Cardiac fibroblast (primary cell): ENCODE results near the gene FASTK.

ENCODE experiments used
- DNase-seq, 2 donors: peaks; one replicate each; pipeline versions ENCODE4 v3.0.0 to v3.0.0-alpha.2; 2010; ENCODE audit warnings: low read depth in 2 of 2
- H3K4me3 ChIP-seq, 2 donors: replicated peaks in 1 of 2; 1 replicate in 1 of 2; 2 replicates in 1 of 2; pipeline ENCODE4 v1.5.1; 2011; ENCODE audit warnings: low read depth in 2 of 2, low read length in 2 of 2, mild to moderate bottlenecking in 2 of 2, moderate library complexity in 1 of 2
- CTCF ChIP-seq: IDR thresholded peaks from one replicate; pipeline ENCODE4 v1.5.1; 2011; ENCODE audit warnings: low read depth, mild to moderate bottlenecking, low read length, inconsistent platforms

Gene FASTK

DNA sequence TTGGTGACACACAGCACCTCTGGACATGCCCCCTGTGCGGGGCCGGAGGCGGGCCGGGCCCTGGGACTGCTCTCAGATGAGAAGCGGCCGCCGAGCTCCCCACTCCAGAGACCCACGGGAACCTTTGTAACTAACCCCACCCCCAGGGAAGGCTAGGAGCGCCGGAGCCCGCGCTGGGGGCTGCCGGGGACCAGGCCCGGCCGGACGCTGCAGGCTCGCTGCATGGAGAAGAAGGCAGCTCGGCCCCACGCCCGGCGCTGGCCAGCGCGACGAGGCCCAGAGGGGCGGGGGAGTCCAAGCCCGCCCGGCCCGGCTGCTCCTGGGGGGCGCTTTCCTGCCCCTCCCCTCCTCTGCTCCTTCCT lies 42.2 kb upstream of the FASTK start:
- no peak for DNase-seq
- no peak overlapping the region for H3K4me3 ChIP-seq
- TF ChIP-seq CTCF: no peak

DNA sequence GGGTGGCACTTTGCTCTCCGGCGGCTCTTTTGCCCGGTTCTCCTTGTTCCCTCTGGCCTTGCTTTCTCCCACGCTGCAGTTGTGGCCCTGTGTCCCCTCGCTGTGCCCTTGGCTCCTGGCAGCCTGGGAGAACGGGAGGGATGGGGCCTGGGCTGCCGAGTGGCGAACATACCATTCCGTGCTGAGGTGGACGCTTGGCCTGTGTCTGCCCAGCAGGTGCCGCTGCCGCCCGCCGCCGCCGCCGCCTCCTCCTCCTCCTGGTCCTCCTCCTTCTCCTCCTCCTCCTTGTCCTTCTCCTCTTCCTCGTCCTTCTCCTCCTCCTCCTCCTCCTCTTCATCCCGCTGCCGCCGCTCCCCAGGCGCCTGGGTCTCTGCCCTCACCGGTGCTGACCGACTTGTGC lies 41.7 kb upstream of the FASTK start:
- DNase-seq: no peak
- no peak overlapping the region for H3K4me3 ChIP-seq
- no peak for TF ChIP-seq CTCF

- TF ChIP-seq CTCF: no peak
- no peak overlapping the region for H3K4me3 ChIP-seq
- DNase-seq: no peak
Observed at GRCh38 chr7:151121380-151122170, 41.0 kb upstream of the FASTK start.

DNA sequence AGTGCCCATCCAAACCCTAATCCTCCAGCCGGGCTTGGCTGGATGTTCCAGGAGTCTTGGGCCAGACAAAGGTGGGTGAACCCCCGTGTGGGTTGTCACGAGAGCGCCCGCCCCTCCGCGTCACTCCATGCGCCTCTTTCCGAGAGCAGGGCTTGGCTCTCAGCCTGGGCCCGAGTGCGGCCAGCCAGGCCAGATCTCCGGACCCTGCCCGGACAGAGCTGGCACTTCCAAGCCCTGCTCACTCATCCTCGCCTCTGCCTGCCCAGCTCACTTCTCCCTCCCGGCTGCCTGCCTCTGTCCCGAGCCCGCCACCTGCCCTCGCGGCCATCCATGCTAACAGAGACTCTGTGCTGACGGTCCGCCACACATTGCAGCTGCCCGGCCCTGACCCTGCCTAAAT lies 40.3 kb upstream of the FASTK start:
- no peak overlapping the region for H3K4me3 ChIP-seq
- no peak for TF ChIP-seq CTCF
- DNase-seq: no peak

DNA sequence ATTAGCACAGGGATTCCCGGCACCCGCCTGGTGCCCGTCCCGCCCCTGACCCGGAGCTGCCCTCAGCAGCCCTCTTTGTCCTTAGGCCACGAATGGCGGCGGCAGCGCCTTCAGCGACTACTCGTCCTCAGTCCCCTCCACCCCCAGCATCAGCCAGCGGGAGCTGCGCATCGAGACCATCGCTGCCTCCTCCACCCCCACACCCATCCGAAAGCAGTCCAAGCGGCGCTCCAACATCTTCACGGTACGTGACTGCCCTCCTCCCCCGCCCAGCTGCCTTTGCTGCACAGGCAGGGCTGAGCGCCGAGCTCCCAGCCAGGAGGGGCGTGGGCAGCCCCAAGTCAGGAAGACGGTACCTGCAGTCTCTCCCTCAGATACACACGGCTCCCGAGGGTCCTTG lies 39.3 kb upstream of the FASTK start:
- DNase-seq: no peak
- no peak for TF ChIP-seq CTCF

GRCh38 chr7:151119055-151119415 lies 38.4 kb upstream of the FASTK start:
- DNase-seq: no peak
- no peak overlapping the region for H3K4me3 ChIP-seq
- TF ChIP-seq CTCF: no peak

More for the DNA sequence above, 39.3 kb upstream of the FASTK start:
- no peak overlapping the region for H3K4me3 ChIP-seq
